Uterus (tissue), 2 donors: Measurements from ENCODE around the gene RAB7A.
"Not testable (repeated sequence)": the region's sequence is repeated elsewhere in the genome, so short reads cannot be mapped to it uniquely, and the experiment has no call there.

ENCODE experiments used
- POLR2A ChIP-seq, 2 donors: fragments of 450-650 bp; IDR thresholded peaks; one replicate each; pipeline ENCODE4 v1.6.1; 2016; ENCODE audit warnings: antibody characterized with exemption in 2 of 2, mild to moderate bottlenecking in 1 of 2, moderate library complexity in 1 of 2
- TF ChIP-seq, protein P1 (sequence below), 4 experiments: fragments of 200-600 bp in 2 of 4; fragments of 450-650 bp in 2 of 4; sonication (generic) in 2 of 4; IDR thresholded peaks; one replicate each; pipeline ENCODE4 v1.5.1; 2016 to 2019; ENCODE audit warnings: antibody characterized with exemption in 4 of 4, mild to moderate bottlenecking in 2 of 4, moderate library complexity in 1 of 4

DNA sequence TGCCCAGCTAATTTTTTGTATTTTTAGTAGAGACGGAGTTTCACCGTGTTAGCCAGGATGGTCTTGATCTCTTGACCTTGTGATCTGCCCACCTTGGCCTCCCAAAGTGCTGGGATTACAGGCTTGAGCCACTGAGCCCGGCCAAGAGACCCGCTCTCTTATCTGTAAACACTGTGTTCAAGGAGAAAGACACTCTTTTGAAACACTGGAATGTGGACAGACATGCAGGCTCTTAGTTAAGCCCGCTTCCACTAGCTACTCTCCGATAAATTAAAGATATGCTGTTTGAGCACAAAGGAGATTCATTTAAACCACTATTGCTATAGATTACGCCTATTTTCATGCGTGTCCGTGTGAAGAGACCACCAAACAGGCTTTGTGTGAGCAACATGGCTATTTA lies 103.1 kb downstream of the RAB7A start:
- TF ChIP-seq, protein P1, sequence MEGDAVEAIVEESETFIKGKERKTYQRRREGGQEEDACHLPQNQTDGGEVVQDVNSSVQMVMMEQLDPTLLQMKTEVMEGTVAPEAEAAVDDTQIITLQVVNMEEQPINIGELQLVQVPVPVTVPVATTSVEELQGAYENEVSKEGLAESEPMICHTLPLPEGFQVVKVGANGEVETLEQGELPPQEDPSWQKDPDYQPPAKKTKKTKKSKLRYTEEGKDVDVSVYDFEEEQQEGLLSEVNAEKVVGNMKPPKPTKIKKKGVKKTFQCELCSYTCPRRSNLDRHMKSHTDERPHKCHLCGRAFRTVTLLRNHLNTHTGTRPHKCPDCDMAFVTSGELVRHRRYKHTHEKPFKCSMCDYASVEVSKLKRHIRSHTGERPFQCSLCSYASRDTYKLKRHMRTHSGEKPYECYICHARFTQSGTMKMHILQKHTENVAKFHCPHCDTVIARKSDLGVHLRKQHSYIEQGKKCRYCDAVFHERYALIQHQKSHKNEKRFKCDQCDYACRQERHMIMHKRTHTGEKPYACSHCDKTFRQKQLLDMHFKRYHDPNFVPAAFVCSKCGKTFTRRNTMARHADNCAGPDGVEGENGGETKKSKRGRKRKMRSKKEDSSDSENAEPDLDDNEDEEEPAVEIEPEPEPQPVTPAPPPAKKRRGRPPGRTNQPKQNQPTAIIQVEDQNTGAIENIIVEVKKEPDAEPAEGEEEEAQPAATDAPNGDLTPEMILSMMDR (IDR thresholded peaks at IDR 0.05), result not testable (repeated sequence)
- TF ChIP-seq POLR2A (IDR thresholded peaks at IDR 0.05), result not testable (repeated sequence)
